ENCODE measurements around the gene SIGLEC15. TPM values are rescaled to one million over a fixed set of nuclear protein-coding genes. Genes with fewer than 3 reads are reported as not detected.

The SIGLEC15 gene
- total and polyA plus RNA-seq, 2 donors (not counting 1 experiment from before 2014, with no cell fraction given): 0.19 to 1.5 TPM

DNA sequence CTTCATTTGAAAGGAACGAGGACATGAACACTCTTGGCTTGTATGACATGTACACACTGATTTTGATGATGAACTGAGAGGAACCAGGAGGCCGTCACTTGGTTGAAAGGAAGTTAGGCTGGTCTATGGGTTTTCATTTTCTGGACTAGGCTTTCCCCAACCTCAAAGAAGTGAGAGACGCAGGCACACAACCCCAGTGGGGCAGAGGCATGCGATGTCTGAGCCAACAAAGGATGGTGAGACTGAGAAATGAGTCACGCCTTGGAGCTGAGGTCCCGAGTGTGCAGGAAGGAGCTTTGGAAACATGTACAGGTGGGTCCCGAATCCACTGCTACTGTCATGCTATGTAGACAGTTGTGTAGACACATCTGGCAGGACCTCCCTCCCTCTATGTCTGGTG is 24.1 kb downstream of the SIGLEC15 start:
- TF ChIP-seq, protein P1, sequence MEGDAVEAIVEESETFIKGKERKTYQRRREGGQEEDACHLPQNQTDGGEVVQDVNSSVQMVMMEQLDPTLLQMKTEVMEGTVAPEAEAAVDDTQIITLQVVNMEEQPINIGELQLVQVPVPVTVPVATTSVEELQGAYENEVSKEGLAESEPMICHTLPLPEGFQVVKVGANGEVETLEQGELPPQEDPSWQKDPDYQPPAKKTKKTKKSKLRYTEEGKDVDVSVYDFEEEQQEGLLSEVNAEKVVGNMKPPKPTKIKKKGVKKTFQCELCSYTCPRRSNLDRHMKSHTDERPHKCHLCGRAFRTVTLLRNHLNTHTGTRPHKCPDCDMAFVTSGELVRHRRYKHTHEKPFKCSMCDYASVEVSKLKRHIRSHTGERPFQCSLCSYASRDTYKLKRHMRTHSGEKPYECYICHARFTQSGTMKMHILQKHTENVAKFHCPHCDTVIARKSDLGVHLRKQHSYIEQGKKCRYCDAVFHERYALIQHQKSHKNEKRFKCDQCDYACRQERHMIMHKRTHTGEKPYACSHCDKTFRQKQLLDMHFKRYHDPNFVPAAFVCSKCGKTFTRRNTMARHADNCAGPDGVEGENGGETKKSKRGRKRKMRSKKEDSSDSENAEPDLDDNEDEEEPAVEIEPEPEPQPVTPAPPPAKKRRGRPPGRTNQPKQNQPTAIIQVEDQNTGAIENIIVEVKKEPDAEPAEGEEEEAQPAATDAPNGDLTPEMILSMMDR (conservative IDR thresholded peaks at IDR 0.05 in 1 of 2, IDR thresholded peaks at IDR 0.05 in 1 of 2; ENCODE audit: low read depth in 1 of 2, low read length in 2 of 2): no peak
- no peaks in the 10 kb centered on the region for H3K79me2 ChIP-seq (ENCODE audit: control insufficient read depth, insufficient read depth, low read length)
- no peaks in the 10 kb centered on the region for H3K9me3 ChIP-seq (ENCODE audit: control insufficient read depth, insufficient read depth, low read depth, low read length)
- peaks cover 19% of the 10 kb centered on the region for H3K36me3 ChIP-seq (ENCODE audit: control insufficient read depth, insufficient read depth, low read length)
- H3K4me1 ChIP-seq (ENCODE audit: control insufficient read depth, extremely low read depth, insufficient read depth, low read length): peaks cover 3% of the 10 kb centered on the region
- H3K4me2 ChIP-seq (ENCODE audit: extremely low read depth, insufficient read depth, low read length): no peak overlapping the region
- H2AFZ ChIP-seq (ENCODE audit: low read length): no peak overlapping the region
- no peak overlapping the region for H3K27ac ChIP-seq (ENCODE audit: insufficient read depth, low read length)
- H3K9ac ChIP-seq (ENCODE audit: insufficient read depth, low read length): no peak overlapping the region
- no peak for DNase-seq (ENCODE audit: low read depth in 2 of 2)
- no peaks in the 10 kb centered on the region for H4K20me1 ChIP-seq (ENCODE audit: control insufficient read depth, extremely low read depth, insufficient read depth, low read length)
- no peak overlapping the region for H3K4me3 ChIP-seq (replicated peaks in 1 of 4; ENCODE audit: control extremely low read depth in 1 of 4, insufficient read depth in 1 of 4, low read depth in 3 of 4, low read length in 4 of 4)
- no peaks in the 10 kb centered on the region for H3K27me3 ChIP-seq (ENCODE audit: control insufficient read depth, insufficient read depth, low read length)

DNA sequence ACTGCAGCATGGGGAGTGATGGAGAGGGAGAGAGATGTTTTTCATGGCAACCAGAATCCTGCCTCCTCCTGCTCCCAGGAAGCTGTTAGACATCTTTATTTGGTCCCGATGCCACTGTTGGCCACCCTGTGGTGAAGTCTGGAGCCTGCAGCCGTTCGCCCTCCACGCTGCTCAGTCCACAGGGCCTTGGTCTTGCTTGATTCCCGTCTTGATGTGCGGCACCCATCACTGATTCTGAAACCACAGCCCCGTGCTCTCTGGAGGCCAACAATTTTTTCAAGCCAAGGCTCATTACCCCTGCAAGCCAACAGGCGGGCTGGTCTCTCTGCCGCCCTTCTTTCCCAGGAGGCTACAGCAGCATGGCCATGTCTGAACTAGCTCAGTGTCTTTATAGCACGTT is 24.5 kb downstream of the SIGLEC15 start:
- TF ChIP-seq, protein P1 (conservative IDR thresholded peaks at IDR 0.05 in 1 of 2, IDR thresholded peaks at IDR 0.05 in 1 of 2; ENCODE audit: low read depth in 1 of 2, low read length in 2 of 2): peak; percentile 13 to 42
- TF ChIP-seq EZH2 (IDR thresholded peaks at IDR 0.05; ENCODE audit: low read length, missing control alignments): no peak
- Histone ChIP-seq H3K79me2 (ENCODE audit: control insufficient read depth, insufficient read depth, low read length) (no peaks in the 10 kb centered on the region), H2AFZ (ENCODE audit: low read length) (no peak overlapping the region), H4K20me1 (ENCODE audit: control insufficient read depth, extremely low read depth, insufficient read depth, low read length) (no peaks in the 10 kb centered on the region), H3K9me3 (ENCODE audit: control insufficient read depth, insufficient read depth, low read depth, low read length) (no peaks in the 10 kb centered on the region), H3K9ac (ENCODE audit: insufficient read depth, low read length) (no peak overlapping the region), H3K27me3 (ENCODE audit: control insufficient read depth, insufficient read depth, low read length) (no peaks in the 10 kb centered on the region), H3K4me2 (ENCODE audit: extremely low read depth, insufficient read depth, low read length) (no peak overlapping the region), H3K4me1 (ENCODE audit: control insufficient read depth, extremely low read depth, insufficient read depth, low read length) (peaks cover 3% of the 10 kb centered on the region), H3K4me3 (replicated peaks in 1 of 4; ENCODE audit: control extremely low read depth in 1 of 4, insufficient read depth in 1 of 4, low read depth in 3 of 4, low read length in 4 of 4) (no peak overlapping the region), H3K36me3 (ENCODE audit: control insufficient read depth, insufficient read depth, low read length) (peaks cover 21% of the 10 kb centered on the region), H3K27ac (ENCODE audit: insufficient read depth, low read length) (no peak overlapping the region)
- no peak for DNase-seq (ENCODE audit: low read depth in 2 of 2)

DNA sequence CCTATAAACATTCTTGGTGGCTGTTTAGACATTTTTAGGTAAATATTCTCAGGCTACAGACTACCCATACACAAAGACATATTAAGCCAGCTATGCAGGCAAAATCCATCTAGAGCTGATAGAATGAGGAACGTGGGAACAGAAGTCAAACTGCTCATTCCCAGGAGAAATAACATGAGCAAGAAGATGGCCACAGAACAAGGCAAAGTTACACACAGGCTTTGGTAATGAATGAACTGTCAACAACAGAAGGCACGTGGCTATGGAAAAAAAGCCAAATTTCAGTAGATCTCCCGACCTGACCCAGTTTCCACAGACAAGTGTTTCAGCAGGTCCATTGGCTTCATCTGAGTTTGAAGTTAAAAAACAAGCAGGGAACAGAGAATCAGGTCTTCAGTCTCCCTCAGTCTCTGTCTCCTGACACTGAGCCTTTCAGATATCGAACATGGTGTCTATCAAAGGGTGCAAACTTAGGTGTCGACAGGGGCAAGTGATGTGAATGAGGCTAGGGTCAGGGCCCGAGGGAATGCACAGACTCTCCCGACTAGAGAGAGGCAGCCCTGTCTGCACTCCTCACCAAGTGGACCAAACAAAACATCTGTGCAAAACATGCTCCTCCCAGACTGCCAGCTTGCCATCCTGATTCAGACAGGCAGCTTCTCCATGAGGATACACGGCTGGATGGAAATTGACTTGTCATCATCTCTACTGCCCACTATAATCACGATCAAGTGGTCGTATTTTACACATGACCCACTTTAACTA is 25.9 kb downstream of the SIGLEC15 start:
- Histone ChIP-seq H3K79me2 (ENCODE audit: control insufficient read depth, insufficient read depth, low read length) (no peaks in the 10 kb centered on the region), H3K4me1 (ENCODE audit: control insufficient read depth, extremely low read depth, insufficient read depth, low read length) (peaks cover 3% of the 10 kb centered on the region), H3K36me3 (ENCODE audit: control insufficient read depth, insufficient read depth, low read length) (peaks cover 23% of the 10 kb centered on the region), H3K4me3 (replicated peaks in 1 of 4; ENCODE audit: control extremely low read depth in 1 of 4, insufficient read depth in 1 of 4, low read depth in 3 of 4, low read length in 4 of 4) (no peak overlapping the region), H3K27ac (ENCODE audit: insufficient read depth, low read length) (no peak overlapping the region), H4K20me1 (ENCODE audit: control insufficient read depth, extremely low read depth, insufficient read depth, low read length) (no peaks in the 10 kb centered on the region), H3K9ac (ENCODE audit: insufficient read depth, low read length) (no peak overlapping the region), H2AFZ (ENCODE audit: low read length) (no peak overlapping the region), H3K27me3 (ENCODE audit: control insufficient read depth, insufficient read depth, low read length) (no peaks in the 10 kb centered on the region), H3K4me2 (ENCODE audit: extremely low read depth, insufficient read depth, low read length) (no peak overlapping the region), H3K9me3 (ENCODE audit: control insufficient read depth, insufficient read depth, low read depth, low read length) (no peaks in the 10 kb centered on the region)
- TF ChIP-seq, protein P1 (conservative IDR thresholded peaks at IDR 0.05 in 1 of 2, IDR thresholded peaks at IDR 0.05 in 1 of 2; ENCODE audit: low read depth in 1 of 2, low read length in 2 of 2): no peak
- TF ChIP-seq EZH2 (IDR thresholded peaks at IDR 0.05; ENCODE audit: low read length, missing control alignments): no peak
- DNase-seq (ENCODE audit: low read depth in 2 of 2): peak in 1 of 2 donors; percentile 26
